Adrenal gland (tissue), 5 donors: Measurements from ENCODE around the gene THSD7B.

Experiments
- CTCF ChIP-seq, 6 experiments: fragments of 450-650 bp in 4 of 6; fragments of 200-600 bp in 2 of 6; sonication (generic) in 1 of 6; IDR thresholded peaks; 1 replicate in 5 of 6; 2 replicates in 1 of 6; pipeline versions ENCODE4 v1.5.1 to v1.8.0; 2016 to 2021; ENCODE audit warnings: antibody characterized with exemption in 6 of 6, mild to moderate bottlenecking in 2 of 6, moderate library complexity in 1 of 6
- POLR2A ChIP-seq, 2 donors: fragments of 450-650 bp; IDR thresholded peaks; one replicate each; pipeline ENCODE4 v1.6.1; 2017; ENCODE audit warnings: antibody characterized with exemption in 2 of 2, mild to moderate bottlenecking in 2 of 2, moderate library complexity in 1 of 2
- donor health status: DM: no; HTN: no; CAD: no.

GRCh38 chr2:137161250-137161649 lies 395.9 kb downstream of the THSD7B start:
- TF ChIP-seq CTCF (IDR thresholded peaks at IDR 0.05) (no peak), POLR2A (IDR thresholded peaks at IDR 0.05) (no peak)
